ENCODE data around the gene CDC42BPA. TPM values are rescaled to one million over a fixed set of nuclear protein-coding genes. Genes with fewer than 3 reads are reported as not detected.

CDC42BPA gene
- total RNA-seq, 1 experiment from 2014 or later: 32.0 TPM

DNA sequence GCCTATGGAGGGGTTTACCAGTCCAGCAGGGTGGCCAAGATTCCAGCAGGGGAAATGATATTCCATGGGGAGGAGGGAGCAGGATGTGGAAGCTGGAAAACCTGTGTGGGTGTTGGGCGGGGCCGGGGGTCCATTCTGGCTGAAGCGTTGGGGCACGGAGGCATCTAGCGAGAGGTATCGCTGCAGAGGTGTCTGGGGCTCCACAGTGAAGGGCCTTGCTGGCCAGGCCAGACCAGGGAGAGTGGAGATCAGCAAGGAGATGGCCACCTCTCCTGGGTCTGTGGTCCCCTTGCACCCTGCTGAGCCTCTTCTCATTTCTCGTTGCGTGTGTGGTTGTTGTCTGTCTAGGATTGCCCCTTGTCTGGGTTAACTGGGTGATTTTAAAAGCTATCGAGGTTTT is 372.0 kb downstream of the CDC42BPA start:
- no TSS peak for BruUV-seq (replicated peaks)
- ChIA-PET POLR2A (ENCODE audit: unreplicated experiment) (interaction anchor here (0.6 kb wide), 1 partner anchor 47 kb away, joined by 3 read pairs; no protein-coding TSS in a partner anchor), CTCF (no interaction called here)
- H3K9me2 ChIP-seq (replicated peaks; ENCODE audit: low read length): no peaks in the 10 kb centered on the region
- H3K79me2 ChIP-seq (ENCODE audit: low read length): peaks cover 94% of the 10 kb centered on the region
- H3K36me3 ChIP-seq (ENCODE audit: low read depth, low read length): no peaks in the 10 kb centered on the region
- no peaks in the 10 kb centered on the region for H3F3A ChIP-seq (ENCODE audit: low read length, unreplicated experiment)
- ATAC-seq (no peak), DNase-seq (no peak)
- no peak overlapping the region for H3K9ac ChIP-seq (ENCODE audit: low read length)
- H3K9me3 ChIP-seq (ENCODE audit: low read length): no peaks in the 10 kb centered on the region
- H4K20me1 ChIP-seq (ENCODE audit: low read length): peaks cover 11% of the 10 kb centered on the region; the same call in 1 of the 2 replicates
- no peaks in the 10 kb centered on the region; the same call in 1 of the 2 replicates for H3K4me1 ChIP-seq (ENCODE audit: insufficient read depth, low read length)
- H3K27me3 ChIP-seq (ENCODE audit: low read length): no peaks in the 10 kb centered on the region
- no peak overlapping the region for H2AFZ ChIP-seq (ENCODE audit: low read length)
- H3K4me2 ChIP-seq (ENCODE audit: low read length): no peak overlapping the region
- no peak overlapping the region for H3K4me3 ChIP-seq (ENCODE audit: low read length)
- no peak overlapping the region for H3K27ac ChIP-seq (ENCODE audit: low read length)
- intact Hi-C loops (cut with micrococcal nuclease): loop anchor here (10.0 kb wide), 1 partner anchor 149 kb away; no protein-coding TSS in a partner anchor
- TF ChIP-seq EZH2 (IDR thresholded peaks at IDR 0.05; ENCODE audit: low read length, unreplicated experiment) (no peak), EZH2phosphoT487 (IDR thresholded peaks at IDR 0.05; ENCODE audit: borderline replicate concordance, low read length) (no peak)
- TF ChIP-seq, protein P1, sequence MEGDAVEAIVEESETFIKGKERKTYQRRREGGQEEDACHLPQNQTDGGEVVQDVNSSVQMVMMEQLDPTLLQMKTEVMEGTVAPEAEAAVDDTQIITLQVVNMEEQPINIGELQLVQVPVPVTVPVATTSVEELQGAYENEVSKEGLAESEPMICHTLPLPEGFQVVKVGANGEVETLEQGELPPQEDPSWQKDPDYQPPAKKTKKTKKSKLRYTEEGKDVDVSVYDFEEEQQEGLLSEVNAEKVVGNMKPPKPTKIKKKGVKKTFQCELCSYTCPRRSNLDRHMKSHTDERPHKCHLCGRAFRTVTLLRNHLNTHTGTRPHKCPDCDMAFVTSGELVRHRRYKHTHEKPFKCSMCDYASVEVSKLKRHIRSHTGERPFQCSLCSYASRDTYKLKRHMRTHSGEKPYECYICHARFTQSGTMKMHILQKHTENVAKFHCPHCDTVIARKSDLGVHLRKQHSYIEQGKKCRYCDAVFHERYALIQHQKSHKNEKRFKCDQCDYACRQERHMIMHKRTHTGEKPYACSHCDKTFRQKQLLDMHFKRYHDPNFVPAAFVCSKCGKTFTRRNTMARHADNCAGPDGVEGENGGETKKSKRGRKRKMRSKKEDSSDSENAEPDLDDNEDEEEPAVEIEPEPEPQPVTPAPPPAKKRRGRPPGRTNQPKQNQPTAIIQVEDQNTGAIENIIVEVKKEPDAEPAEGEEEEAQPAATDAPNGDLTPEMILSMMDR (conservative IDR thresholded peaks at IDR 0.05; ENCODE audit: low read depth, low read length): no peak

DNA sequence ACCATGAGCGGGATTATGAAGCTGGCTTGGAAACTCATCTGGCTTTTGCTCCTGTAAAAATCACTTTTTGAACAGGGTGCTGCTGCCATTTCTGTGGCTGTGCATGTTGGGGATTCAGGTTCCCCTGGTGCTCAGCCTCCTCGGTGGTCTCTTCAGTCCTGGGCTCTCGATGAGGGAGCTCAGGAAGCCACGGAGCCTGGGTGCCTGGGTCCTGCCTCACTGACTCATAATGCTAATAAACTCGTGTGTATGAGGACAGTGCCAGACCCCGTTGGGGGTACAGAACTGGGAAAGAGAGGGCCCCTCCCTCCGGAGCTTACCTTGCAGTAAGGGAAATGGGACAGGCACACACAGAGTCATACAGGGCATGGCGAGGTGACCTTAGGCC is 372.4 kb downstream of the CDC42BPA start:
- intact Hi-C loops (cut with micrococcal nuclease): loop anchor here (10.0 kb wide), 1 partner anchor 149 kb away; no protein-coding TSS in a partner anchor
- H3K4me3 ChIP-seq (ENCODE audit: low read length): no peak overlapping the region
- peaks cover 7% of the 10 kb centered on the region; the same call in 1 of the 2 replicates for H4K20me1 ChIP-seq (ENCODE audit: low read length)

DNA sequence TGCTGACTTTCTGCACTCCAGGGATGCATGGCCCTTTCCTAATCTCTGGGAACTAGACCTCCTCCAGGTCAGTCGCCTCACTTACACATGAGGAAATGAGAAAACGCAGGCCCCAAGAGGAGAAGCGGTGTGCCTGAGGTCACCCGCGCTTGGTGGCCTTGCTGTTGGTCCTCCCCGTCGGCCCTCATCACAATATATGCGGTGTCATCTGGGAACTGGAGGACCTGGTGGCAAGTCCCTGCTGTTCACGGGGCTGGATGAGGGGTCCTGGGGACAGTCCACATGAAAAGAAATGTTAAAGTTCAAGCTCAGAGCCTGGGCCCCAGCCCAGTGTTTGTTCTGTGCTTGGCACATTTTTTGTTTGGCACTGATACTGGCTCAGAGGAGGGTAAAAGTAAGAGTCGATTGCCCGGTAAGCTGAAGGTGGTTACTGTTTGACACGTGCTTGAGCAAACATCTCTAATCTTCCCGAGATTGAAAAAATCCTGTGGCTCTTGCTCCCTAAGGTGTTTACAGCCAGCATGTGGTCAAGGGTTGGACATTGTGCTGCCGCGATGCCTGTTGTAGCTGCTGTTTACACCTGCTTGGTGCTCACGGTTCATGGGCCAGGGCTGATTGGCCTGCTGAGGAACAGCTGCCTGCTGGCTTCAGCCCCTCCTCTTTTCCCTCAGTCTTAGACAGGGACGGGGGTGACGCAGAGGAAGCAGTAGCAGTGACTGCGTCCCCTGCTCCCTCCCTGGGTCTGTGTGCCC is 373.0 kb downstream of the CDC42BPA start:
- Histone ChIP-seq H3K4me1 (ENCODE audit: insufficient read depth, low read length) (peaks cover 10% of the 10 kb centered on the region), H2AFZ (ENCODE audit: low read length) (no peak overlapping the region), H3K4me3 (ENCODE audit: low read length) (no peak overlapping the region), H3K9me2 (replicated peaks; ENCODE audit: low read length) (no peaks in the 10 kb centered on the region), H4K20me1 (ENCODE audit: low read length) (peaks cover 4% of the 10 kb centered on the region; the same call in 1 of the 2 replicates), H3F3A (ENCODE audit: low read length, unreplicated experiment) (no peaks in the 10 kb centered on the region), H3K79me2 (ENCODE audit: low read length) (peaks cover 94% of the 10 kb centered on the region), H3K36me3 (ENCODE audit: low read depth, low read length) (no peaks in the 10 kb centered on the region), H3K27ac (ENCODE audit: low read length) (no peak overlapping the region), H3K27me3 (ENCODE audit: low read length) (no peaks in the 10 kb centered on the region), H3K9ac (ENCODE audit: low read length) (no peak overlapping the region), H3K9me3 (ENCODE audit: low read length) (no peaks in the 10 kb centered on the region), H3K4me2 (ENCODE audit: low read length) (no peak overlapping the region)
- ChIA-PET CTCF (no interaction called here), POLR2A (ENCODE audit: unreplicated experiment) (interaction anchor here (0.6 kb wide), 1 partner anchor 319 kb away, joined by 3 read pairs; no protein-coding TSS in a partner anchor)
- BruUV-seq (replicated peaks): no TSS peak
- DNase-seq: no peak
- intact Hi-C loops (cut with micrococcal nuclease): loop anchor here (10.0 kb wide), 1 partner anchor 150 kb away; no protein-coding TSS in a partner anchor
- TF ChIP-seq EZH2 (IDR thresholded peaks at IDR 0.05; ENCODE audit: low read length, unreplicated experiment): no peak
- no peak for TF ChIP-seq EZH2phosphoT487 (IDR thresholded peaks at IDR 0.05; ENCODE audit: borderline replicate concordance, low read length)
- TF ChIP-seq, protein P1 (conservative IDR thresholded peaks at IDR 0.05; ENCODE audit: low read depth, low read length): no peak
- no peak for ATAC-seq

More for the DNA sequence above, 372.4 kb downstream of the CDC42BPA start:
- H3K36me3 ChIP-seq (ENCODE audit: low read depth, low read length): no peaks in the 10 kb centered on the region
- peaks cover 94% of the 10 kb centered on the region for H3K79me2 ChIP-seq (ENCODE audit: low read length)
- no peaks in the 10 kb centered on the region for H3F3A ChIP-seq (ENCODE audit: low read length, unreplicated experiment)
- H3K9me3 ChIP-seq (ENCODE audit: low read length): no peaks in the 10 kb centered on the region
- H3K4me2 ChIP-seq (ENCODE audit: low read length): no peak overlapping the region
- DNase-seq: no peak
- H2AFZ ChIP-seq (ENCODE audit: low read length): no peak overlapping the region
- POLR2A ChIA-PET (ENCODE audit: unreplicated experiment): interaction anchor here (0.6 kb wide), 2 partner anchors 48 to 320 kb away, joined by 3 read pairs; no protein-coding TSS in a partner anchor
- H3K27ac ChIP-seq (ENCODE audit: low read length): no peak overlapping the region
- CTCF ChIA-PET: no interaction called here
- no peak; the same call in 1 of the 2 replicates for ATAC-seq
- H3K27me3 ChIP-seq (ENCODE audit: low read length): no peaks in the 10 kb centered on the region
- H3K9me2 ChIP-seq (replicated peaks; ENCODE audit: low read length): no peaks in the 10 kb centered on the region
- BruUV-seq (replicated peaks): no TSS peak
- H3K9ac ChIP-seq (ENCODE audit: low read length): no peak overlapping the region
- TF ChIP-seq EZH2 (IDR thresholded peaks at IDR 0.05; ENCODE audit: low read length, unreplicated experiment): no peak
- peaks cover 4% of the 10 kb centered on the region for H3K4me1 ChIP-seq (ENCODE audit: insufficient read depth, low read length)
